H9 (cell line): Measurements from ENCODE around the gene UTP3. TPM values are rescaled to one million over a fixed set of nuclear protein-coding genes. Genes with fewer than 3 reads are reported as not detected.

Experiments
- DNase-seq: peaks from one replicate; pipeline ENCODE4 v3.0.0-alpha.2; 2017
- H2AFZ ChIP-seq: one replicate; pipeline ENCODE4 v1.6.1; 2013; ENCODE audit warnings: mild to moderate bottlenecking, low read length, control low read depth, moderate library complexity
- H2AK5ac ChIP-seq: 2 replicates; pipeline ENCODE4 v1.6.1; 2013; ENCODE audit warnings: low read length, control low read depth, mixed read lengths; ENCODE audit not compliant: insufficient read length
- H2BK120ac ChIP-seq: one replicate; pipeline ENCODE4 v1.6.1; 2013; ENCODE audit warnings: low read depth, mild to moderate bottlenecking, low read length, control low read depth, inconsistent platforms; ENCODE audit not compliant: poor library complexity, severe bottlenecking
- H2BK12ac ChIP-seq: 2 replicates; pipeline ENCODE4 v1.6.1; 2013; ENCODE audit warnings: low read length, control low read depth, mixed read lengths, low read depth; ENCODE audit not compliant: insufficient read length
- H2BK15ac ChIP-seq: 2 replicates; pipeline ENCODE4 v1.6.1; 2013; ENCODE audit warnings: low read depth, low read length, control low read depth
- H2BK20ac ChIP-seq: one replicate; pipeline ENCODE4 v1.6.1; 2013; ENCODE audit warnings: low read depth, mild to moderate bottlenecking, low read length, control low read depth, inconsistent platforms; ENCODE audit not compliant: poor library complexity, severe bottlenecking
- H2BK5ac ChIP-seq: 2 replicates; pipeline ENCODE4 v1.6.1; 2013; ENCODE audit warnings: low read length, control low read depth, mixed read lengths; ENCODE audit not compliant: insufficient read length
- H3K14ac ChIP-seq: 2 replicates; pipeline ENCODE4 v1.6.1; 2013; ENCODE audit warnings: low read length, control low read depth; ENCODE audit not compliant: insufficient read depth
- H3K18ac ChIP-seq: 2 replicates; pipeline ENCODE4 v1.6.1; 2013; ENCODE audit warnings: low read depth, mild to moderate bottlenecking, mixed read lengths, low read length, control low read depth; ENCODE audit not compliant: insufficient read length
- H3K23ac ChIP-seq: 2 replicates; pipeline ENCODE4 v1.6.1; 2013; ENCODE audit warnings: low read length, control low read depth, mixed read lengths, low read depth; ENCODE audit not compliant: insufficient read length
- H3K23me2 ChIP-seq: 2 replicates; pipeline ENCODE4 v1.6.1; 2013; ENCODE audit warnings: low read depth, mild to moderate bottlenecking, mixed read lengths, low read length, control low read depth; ENCODE audit not compliant: insufficient read length, poor library complexity, severe bottlenecking
- H3K27ac ChIP-seq: 2 replicates; pipeline ENCODE4 v1.5.1; 2013; ENCODE audit warnings: low read length, control low read depth, mixed read lengths, low read depth; ENCODE audit not compliant: insufficient read length
- H3K27me3 ChIP-seq: 2 replicates; pipeline ENCODE4 v1.6.1; 2013; ENCODE audit warnings: low read length, control low read depth, inconsistent platforms; ENCODE audit not compliant: insufficient read depth
- H3K4ac ChIP-seq: 2 replicates; pipeline ENCODE4 v1.6.1; 2013; ENCODE audit warnings: low read depth, mild to moderate bottlenecking, control low read depth, inconsistent platforms, low read length, moderate library complexity
- H3K4me1 ChIP-seq: 2 replicates; pipeline ENCODE4 v1.6.1; 2013; ENCODE audit warnings: low read length, control low read depth, inconsistent platforms; ENCODE audit not compliant: insufficient read depth
- H3K4me2 ChIP-seq: 2 replicates; pipeline ENCODE4 v1.6.1; 2013; ENCODE audit warnings: low read length, control low read depth, mixed read lengths; ENCODE audit not compliant: insufficient read length, insufficient read depth
- H3K56ac ChIP-seq: 2 replicates; pipeline ENCODE4 v1.6.1; 2013; ENCODE audit warnings: low read depth, mild to moderate bottlenecking, mixed read lengths, low read length, control low read depth; ENCODE audit not compliant: insufficient read length
- H3K79me1 ChIP-seq: 2 replicates; pipeline ENCODE4 v1.6.1; 2013; ENCODE audit warnings: low read depth, mild to moderate bottlenecking, moderate library complexity, low read length, control low read depth, inconsistent platforms; ENCODE audit not compliant: insufficient read depth, poor library complexity, severe bottlenecking
- H3K79me2 ChIP-seq: 2 replicates; pipeline ENCODE4 v1.6.1; 2013; ENCODE audit warnings: low read length, control low read depth, inconsistent platforms; ENCODE audit not compliant: insufficient read depth
- H3K9ac ChIP-seq: 2 replicates; pipeline ENCODE4 v1.6.1; 2013; ENCODE audit warnings: low read length, control low read depth, mixed read lengths; ENCODE audit not compliant: insufficient read length; ENCODE audit errors: extremely low read depth
- H3K9me3 ChIP-seq: one replicate; pipeline ENCODE4 v1.6.1; 2013; ENCODE audit warnings: low read depth, low read length, inconsistent platforms; ENCODE audit not compliant: control insufficient read depth
- H3T11ph ChIP-seq: one replicate; pipeline ENCODE4 v1.6.1; 2013; ENCODE audit warnings: mild to moderate bottlenecking, low read length, control low read depth, inconsistent platforms
- H4K20me1 ChIP-seq: one replicate; pipeline ENCODE4 v1.6.1; 2013; ENCODE audit not compliant: control insufficient read depth, insufficient read length, insufficient read depth
- H4K5ac ChIP-seq: 2 replicates; pipeline ENCODE4 v1.6.1; 2013; ENCODE audit warnings: low read depth, mild to moderate bottlenecking, mixed read lengths, low read length, control low read depth; ENCODE audit not compliant: insufficient read length
- H4K8ac ChIP-seq: replicated peaks from 2 replicates; pipeline ENCODE4 v1.6.1; 2013; ENCODE audit warnings: low read length, control low read depth, mixed read lengths, low read depth; ENCODE audit not compliant: insufficient read length
- H4K91ac ChIP-seq: 2 replicates; pipeline ENCODE4 v1.6.1; 2013; ENCODE audit warnings: low read depth, mild to moderate bottlenecking, moderate library complexity, mixed read lengths, low read length, control low read depth; ENCODE audit not compliant: insufficient read length
- H3K27ac Mint-ChIP-seq, 3 experiments: 2 replicates in 2 of 3; 3 replicates in 1 of 3; pipeline ENCODE4 v1.8.0; 2020 to 2021; ENCODE audit warnings: mixed read lengths in 3 of 3, mild to moderate bottlenecking in 1 of 3, moderate library complexity in 1 of 3
- H3K27me3 Mint-ChIP-seq: 2 replicates; pipeline ENCODE4 v1.8.0; 2021; ENCODE audit warnings: low read depth, mild to moderate bottlenecking, moderate library complexity, mixed read lengths
- H3K36me3 Mint-ChIP-seq, 3 experiments: 2 replicates in 2 of 3; 3 replicates in 1 of 3; pipeline ENCODE4 v1.8.0; 2020 to 2021; ENCODE audit warnings: low read depth in 3 of 3, mixed read lengths in 3 of 3; ENCODE audit not compliant: insufficient read depth in 1 of 3
- H3K4me1 Mint-ChIP-seq, 2 experiments: 2 replicates each; pipeline ENCODE4 v1.8.0; 2020; ENCODE audit warnings: mixed read lengths in 2 of 2
- H3K4me3 Mint-ChIP-seq, 2 experiments: 2 replicates in 1 of 2; 3 replicates in 1 of 2; pipeline ENCODE4 v1.8.0; 2020 to 2021; ENCODE audit warnings: mild to moderate bottlenecking in 2 of 2, mixed read lengths in 2 of 2, moderate library complexity in 1 of 2
- H3K9me3 Mint-ChIP-seq, 2 experiments: 2 replicates in 1 of 2; 3 replicates in 1 of 2; pipeline ENCODE4 v1.8.0; 2020; ENCODE audit warnings: mild to moderate bottlenecking in 2 of 2, mixed read lengths in 2 of 2, moderate library complexity in 1 of 2
- WGBS: extraction: QIAGEN DNeasy Blood & Tissue Kit; methylation state at CpG from one replicate; pipeline ENCODE4 v1.1.7; 2013; ENCODE audit warnings: missing lambda C conversion rate, low lambda C conversion rate, mixed read lengths; ENCODE audit not compliant: insufficient read length; ENCODE audit errors: extremely low coverage; 5-methylcytosine and 5-hydroxymethylcytosine counted together
- total RNA-seq: library from RNA; stranded (reverse); gene quantifications from 2 replicates; pipeline ENCODE4 v1.2.1, GENCODE V29; 2021
- TF ChIP-seq, protein P1 (sequence below): fragments of 200-600 bp; sonication (generic); conservative IDR thresholded peaks from 3 replicates; pipeline ENCODE4 v1.8.0; 2021; ENCODE audit warnings: antibody characterized with exemption, mild to moderate bottlenecking

Gene UTP3
- total RNA-seq, 1 experiment from 2014 or later = 49.3 TPM

DNA sequence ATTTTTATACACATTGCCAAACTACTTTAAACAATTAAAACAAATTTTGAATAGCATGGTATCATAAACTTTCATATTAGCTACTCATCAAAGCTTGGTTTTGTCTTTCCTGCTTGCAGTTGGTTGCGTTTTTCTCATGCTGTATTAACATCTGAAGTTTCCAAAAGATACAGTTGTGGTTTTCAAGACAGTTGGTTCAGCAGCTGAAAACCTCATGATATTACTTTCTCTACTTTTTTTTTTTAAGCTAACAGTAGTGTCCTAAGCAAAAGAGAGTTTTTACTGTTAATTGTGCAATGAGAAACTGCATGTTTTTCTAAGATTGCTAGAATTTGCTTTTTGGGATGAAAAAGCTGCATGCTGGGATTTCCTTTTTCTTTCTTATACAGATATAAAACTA, 48.7 kb downstream of the UTP3 start:
- DNase-seq = no peak
- H3K18ac ChIP-seq = no peak overlapping the region
- no peaks in the 10 kb centered on the region; the same call in 1 of the 2 replicates for H3K27me3 Mint-ChIP-seq
- H3K36me3 Mint-ChIP-seq = no peaks in the 10 kb centered on the region
- H2BK12ac ChIP-seq = no peak overlapping the region
- no peak overlapping the region for H3K14ac ChIP-seq
- no peak overlapping the region for H3T11ph ChIP-seq
- H3K9ac ChIP-seq = no peak overlapping the region
- no peak overlapping the region for H2AK5ac ChIP-seq
- WGBS = no CpG with 5 or more reads among the region's 1 CpG
- H3K23me2 ChIP-seq = no peaks in the 10 kb centered on the region
- no peaks in the 10 kb centered on the region for H3K9me3 Mint-ChIP-seq
- H2BK20ac ChIP-seq = no peak overlapping the region
- H3K79me1 ChIP-seq = peaks cover 2% of the 10 kb centered on the region
- no peaks in the 10 kb centered on the region for H3K4me1 ChIP-seq
- no peak overlapping the region for H3K4me3 Mint-ChIP-seq
- no peaks in the 10 kb centered on the region for H3K27me3 ChIP-seq
- no peak overlapping the region for H2BK5ac ChIP-seq
- H3K56ac ChIP-seq = no peak overlapping the region
- H3K4ac ChIP-seq = no peak overlapping the region
- TF ChIP-seq, protein P1, sequence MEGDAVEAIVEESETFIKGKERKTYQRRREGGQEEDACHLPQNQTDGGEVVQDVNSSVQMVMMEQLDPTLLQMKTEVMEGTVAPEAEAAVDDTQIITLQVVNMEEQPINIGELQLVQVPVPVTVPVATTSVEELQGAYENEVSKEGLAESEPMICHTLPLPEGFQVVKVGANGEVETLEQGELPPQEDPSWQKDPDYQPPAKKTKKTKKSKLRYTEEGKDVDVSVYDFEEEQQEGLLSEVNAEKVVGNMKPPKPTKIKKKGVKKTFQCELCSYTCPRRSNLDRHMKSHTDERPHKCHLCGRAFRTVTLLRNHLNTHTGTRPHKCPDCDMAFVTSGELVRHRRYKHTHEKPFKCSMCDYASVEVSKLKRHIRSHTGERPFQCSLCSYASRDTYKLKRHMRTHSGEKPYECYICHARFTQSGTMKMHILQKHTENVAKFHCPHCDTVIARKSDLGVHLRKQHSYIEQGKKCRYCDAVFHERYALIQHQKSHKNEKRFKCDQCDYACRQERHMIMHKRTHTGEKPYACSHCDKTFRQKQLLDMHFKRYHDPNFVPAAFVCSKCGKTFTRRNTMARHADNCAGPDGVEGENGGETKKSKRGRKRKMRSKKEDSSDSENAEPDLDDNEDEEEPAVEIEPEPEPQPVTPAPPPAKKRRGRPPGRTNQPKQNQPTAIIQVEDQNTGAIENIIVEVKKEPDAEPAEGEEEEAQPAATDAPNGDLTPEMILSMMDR = no peak
- H4K5ac ChIP-seq = no peak overlapping the region
- H3K23ac ChIP-seq = no peak overlapping the region
- H2BK120ac ChIP-seq = no peak overlapping the region
- no peaks in the 10 kb centered on the region for H3K79me2 ChIP-seq
- no peaks in the 10 kb centered on the region for H4K20me1 ChIP-seq
- H3K27ac ChIP-seq = no peak overlapping the region
- no peak overlapping the region for H4K8ac ChIP-seq
- no peak overlapping the region for H3K27ac Mint-ChIP-seq
- no peak overlapping the region for H2BK15ac ChIP-seq
- H3K4me1 Mint-ChIP-seq = peaks cover 11 to 16% of the 10 kb centered on the region in 2 experiments
- no peak overlapping the region for H4K91ac ChIP-seq
- H3K9me3 ChIP-seq = no peaks in the 10 kb centered on the region
- no peak overlapping the region for H3K4me2 ChIP-seq
- H2AFZ ChIP-seq = no peak overlapping the region
